GM18873 (cell line): ENCODE results near the gene SPINK8.
"Not testable (repeated sequence)": the region's sequence is repeated elsewhere in the genome, so short reads cannot be mapped to it uniquely, and the experiment has no call there.

Experiments
- ATAC-seq: cut with Tn5 transposase; IDR thresholded peaks from one replicate; pipeline ENCODE4 v1.9.1; 2021; ENCODE audit warnings: mild to moderate bottlenecking, moderate library complexity, moderate number of reproducible peaks; ENCODE audit not compliant: unreplicated experiment, low FRiP score

The SPINK8 gene

DNA sequence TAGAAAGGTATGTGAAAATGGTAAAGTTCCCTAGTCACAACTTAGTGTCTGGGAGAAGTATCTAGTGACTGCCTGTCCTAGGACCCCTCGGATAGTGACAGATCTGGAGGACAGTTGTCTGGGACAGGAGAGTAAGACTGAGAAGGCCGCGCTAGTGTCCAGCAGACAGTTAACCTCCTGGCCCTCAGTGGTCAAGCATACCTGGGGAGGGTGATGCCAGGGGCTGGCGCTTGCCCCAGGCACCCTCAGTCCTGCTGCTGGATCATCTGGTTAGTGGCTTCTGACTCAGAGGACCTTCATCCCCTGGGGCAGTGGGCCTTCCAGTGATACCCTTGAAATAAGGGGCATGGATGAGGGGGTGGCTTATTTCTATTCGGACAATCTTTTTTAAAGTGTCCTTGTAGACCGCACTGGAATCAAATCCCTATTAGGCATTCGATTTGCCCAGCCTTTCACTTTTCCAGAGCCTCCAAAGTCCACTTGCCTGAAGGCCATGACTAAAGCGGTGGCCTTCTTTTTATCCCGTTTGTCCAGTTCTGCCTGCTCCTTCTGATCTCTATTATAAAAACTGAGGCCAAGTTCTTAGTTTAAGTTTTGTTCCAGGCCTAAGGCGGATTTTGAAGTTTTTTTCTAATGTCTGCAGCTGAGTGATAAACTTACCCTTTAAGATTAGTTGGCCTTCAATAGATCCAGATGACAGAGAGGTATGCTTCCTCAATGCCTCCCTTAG is 1.6 kb downstream of the SPINK8 start:
- not testable (repeated sequence) for ATAC-seq

DNA sequence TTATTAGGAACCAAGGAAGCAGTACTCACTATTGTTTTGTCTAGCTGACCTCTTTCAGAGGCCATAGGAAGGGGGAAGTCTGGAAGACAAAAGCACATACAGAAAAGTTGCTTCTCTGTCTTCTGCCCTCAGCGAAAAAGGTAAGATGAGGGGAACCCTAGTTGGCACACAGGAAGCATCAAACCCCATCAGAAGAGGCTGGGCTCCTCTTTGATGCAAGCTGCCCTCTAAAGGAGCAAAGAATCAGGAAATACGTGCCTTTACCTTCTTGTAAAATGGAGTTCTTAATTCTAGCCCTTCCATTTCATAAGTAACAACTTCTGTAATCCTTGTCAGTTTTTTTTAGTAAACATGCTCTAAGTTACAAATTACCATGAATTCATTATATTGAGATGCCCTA is 12.5 kb downstream of the SPINK8 start:
- ATAC-seq = no peak

DNA sequence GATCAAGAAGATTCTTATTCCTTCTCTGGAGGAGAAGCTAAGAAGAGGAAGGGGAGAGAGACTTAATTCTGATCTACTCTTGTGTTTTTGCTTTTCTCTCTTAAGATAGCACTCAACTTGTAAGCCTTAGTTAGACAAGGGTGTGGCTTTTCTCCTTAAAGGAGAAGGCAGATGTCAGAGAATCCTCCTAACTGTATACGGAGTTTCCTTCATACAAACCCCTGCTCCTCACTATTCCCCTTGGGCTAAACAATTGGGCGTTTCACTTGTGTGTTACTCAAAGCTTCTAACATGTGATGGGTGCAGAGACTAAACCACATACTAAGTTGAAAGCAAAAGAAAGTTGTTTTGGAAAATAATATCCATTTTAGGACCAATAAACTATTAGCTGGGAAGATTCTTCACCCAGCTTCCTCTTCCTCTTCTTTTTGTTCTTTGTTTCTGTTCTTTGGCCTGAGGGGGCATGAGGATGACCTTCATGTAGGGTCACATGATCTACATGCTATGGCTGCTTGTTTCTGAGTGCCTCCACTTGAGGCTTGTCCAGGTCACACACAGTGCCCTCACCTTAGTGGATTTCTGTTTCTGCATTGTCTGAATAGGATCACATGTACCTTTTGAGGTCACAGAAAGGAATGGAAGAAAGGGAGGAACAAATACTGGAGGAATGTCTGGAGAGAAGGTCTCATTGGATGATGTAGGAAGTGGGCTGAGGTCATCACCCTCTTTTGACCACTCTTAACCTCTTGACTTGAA is 14.6 kb downstream of the SPINK8 start:
- no peak for ATAC-seq

DNA sequence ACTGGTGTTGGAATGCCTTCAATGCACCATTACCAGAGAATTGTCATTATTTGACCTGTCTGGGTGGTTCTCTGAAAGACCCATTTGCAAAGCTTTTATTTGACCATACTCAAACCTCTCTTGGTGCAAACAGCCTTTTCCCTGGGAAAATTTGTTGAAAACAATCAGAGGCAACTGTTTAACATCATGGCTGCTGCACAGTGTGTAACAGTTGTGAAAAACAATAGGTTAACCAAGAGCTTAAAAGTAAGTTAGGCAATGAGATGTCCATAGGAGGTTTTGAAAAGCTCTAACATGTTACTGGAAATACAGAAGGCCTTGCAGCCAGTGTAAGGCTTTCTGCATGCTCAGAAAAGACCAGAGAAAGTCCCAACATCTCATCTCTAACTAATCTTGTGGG is 18.9 kb downstream of the SPINK8 start:
- ATAC-seq = no peak

DNA sequence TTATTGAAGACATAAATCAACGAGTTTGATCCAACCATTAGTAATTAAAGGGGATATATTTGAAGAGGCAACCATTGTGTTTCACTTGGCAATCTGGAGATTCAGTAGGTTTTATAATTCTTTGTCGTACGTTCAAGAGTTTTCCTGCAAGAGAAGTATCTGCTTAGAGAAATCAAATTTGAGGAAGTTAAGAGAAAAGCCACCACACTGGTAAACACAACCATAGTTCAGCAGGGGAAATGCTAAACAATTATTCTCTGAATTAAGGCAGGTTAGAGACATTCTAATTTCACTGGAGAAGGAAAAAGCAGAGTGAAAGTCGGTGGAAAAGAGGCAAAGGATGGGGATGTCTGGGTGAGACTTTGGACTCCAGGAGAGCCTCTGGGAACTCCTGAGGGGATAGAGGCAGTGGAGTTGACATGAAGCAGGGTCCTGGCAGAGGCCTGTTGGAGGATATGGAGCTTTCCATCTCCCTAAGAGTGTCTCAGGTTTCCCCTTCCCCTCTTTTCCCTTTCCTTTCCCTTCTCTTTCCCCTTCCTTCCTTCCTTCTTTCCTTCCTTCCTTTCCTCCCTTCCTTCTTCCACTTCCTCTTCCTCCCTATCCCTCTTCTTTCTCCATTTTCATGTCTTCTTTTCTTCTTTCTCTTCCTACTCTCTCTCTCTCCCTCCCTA is 26.5 kb downstream of the SPINK8 start:
- no peak for ATAC-seq

DNA sequence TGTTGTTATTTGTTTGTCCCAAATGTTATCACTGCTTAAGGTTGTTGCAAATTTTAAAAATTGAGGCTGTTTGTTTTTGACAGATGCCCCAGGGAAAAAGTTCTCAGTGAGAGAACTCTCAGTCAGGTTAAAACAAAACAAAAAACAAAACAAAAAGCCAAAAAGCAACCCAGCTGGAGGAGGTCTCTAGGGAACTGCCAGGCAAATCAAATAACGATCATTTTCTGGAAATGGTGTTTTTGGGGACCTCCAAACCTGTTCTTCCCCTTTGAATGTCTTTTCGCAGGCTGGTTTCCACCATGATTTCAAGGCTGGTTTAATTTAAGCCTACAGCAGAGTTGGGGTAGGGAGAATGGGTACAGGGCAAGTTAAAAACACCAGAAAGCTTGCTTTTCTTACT is 27.2 kb downstream of the SPINK8 start:
- ATAC-seq = no peak

DNA sequence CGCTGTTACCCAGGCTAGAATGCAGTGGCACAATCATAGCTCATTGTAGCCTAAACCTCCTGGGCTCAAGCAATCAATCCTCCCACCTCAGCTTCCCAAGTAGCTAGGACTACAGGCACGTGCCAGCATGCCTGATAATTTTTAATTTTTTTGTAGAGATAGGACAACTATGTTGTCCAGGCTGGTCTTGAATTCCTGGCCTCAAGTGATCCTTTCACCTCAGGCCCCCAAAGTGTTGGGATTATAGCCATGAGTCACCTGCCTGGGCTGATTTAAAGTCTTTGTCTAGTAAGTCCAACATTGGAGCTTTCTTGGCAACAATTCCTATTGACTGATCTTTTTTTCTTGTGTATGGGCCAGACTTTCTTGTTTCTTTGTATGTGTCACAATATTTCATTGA is 28.1 kb downstream of the SPINK8 start:
- no peak for ATAC-seq

DNA sequence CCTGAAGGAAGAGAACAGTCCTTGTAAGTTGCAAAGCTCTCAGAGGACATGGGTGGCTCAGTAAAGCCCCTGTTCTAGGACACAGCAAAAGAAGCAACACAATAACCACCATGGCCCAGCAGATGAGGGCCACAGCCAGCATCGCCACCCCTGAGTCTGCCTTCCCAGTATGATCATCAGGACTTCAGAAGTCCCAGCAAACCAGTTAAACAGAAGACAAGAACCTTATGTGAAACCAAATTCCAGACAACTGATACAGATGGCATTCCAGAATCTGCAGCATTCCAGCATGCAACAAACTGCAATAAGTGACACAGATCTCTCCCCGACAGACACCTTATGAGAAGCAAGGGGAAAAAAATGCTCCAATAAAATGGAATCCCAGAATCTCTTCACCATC is 30.4 kb downstream of the SPINK8 start:
- no peak for ATAC-seq

DNA sequence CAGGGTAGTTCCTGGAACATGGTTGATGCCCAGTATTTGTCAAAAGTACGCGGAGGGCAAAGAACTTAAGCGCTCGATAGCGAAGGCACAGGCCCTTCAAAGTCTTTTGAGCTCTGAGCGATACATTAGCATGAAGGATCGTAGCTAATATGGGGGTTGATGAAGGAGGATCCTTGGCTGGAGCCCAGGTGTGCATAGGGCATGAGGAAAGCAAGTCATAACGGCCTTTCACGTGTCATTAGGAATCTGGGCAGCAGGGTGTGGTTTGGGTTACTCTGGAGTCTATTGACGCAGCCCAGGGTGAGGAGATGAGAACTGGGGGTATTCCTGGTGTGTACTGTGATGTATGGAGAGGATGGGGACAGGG is 31.7 kb downstream of the SPINK8 start:
- ATAC-seq = no peak

DNA sequence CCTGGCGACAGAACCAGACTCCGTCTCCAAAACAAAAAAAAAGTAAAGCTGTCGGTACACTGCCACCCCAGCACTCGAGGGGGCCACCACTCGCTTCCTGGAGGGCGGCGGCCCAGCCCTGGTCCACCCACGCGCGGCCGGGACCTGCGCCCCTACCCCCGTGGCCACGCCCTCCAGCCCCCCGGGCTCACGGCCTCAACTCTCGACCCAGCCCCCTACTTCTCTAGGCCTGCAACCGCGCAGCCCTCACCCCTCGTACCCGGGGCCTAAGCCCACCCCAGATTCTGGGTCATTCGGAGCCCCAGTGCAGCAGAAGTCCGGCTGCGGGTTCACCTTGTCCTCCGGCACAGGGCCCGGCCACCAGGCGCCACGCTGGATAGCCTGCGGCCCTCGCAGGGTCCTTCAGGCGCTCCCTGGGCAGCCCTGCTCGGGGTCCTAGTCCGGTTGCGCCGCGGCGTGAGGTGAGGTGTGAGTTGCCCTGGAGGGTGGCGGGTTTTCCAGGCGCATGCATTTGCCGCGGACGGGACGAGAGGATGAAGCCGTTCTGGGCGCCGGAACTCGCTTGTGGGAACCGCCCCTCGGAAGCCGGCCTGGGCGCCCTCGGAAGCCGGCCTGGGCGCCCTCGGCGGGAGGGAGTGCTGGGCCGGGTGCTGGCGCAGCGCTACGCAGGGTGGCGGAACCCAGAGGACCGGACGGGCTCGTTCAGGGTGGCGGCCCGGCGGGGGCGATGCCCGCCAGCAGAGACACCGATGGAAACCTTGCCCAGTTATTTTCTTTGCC is 32.3 kb downstream of the SPINK8 start, which contains the start of gene NME6:
Gene NME6 (minus strand): TSS at position 348 of the 780 bp plus-strand sequence.
- ATAC-seq = no peak

DNA sequence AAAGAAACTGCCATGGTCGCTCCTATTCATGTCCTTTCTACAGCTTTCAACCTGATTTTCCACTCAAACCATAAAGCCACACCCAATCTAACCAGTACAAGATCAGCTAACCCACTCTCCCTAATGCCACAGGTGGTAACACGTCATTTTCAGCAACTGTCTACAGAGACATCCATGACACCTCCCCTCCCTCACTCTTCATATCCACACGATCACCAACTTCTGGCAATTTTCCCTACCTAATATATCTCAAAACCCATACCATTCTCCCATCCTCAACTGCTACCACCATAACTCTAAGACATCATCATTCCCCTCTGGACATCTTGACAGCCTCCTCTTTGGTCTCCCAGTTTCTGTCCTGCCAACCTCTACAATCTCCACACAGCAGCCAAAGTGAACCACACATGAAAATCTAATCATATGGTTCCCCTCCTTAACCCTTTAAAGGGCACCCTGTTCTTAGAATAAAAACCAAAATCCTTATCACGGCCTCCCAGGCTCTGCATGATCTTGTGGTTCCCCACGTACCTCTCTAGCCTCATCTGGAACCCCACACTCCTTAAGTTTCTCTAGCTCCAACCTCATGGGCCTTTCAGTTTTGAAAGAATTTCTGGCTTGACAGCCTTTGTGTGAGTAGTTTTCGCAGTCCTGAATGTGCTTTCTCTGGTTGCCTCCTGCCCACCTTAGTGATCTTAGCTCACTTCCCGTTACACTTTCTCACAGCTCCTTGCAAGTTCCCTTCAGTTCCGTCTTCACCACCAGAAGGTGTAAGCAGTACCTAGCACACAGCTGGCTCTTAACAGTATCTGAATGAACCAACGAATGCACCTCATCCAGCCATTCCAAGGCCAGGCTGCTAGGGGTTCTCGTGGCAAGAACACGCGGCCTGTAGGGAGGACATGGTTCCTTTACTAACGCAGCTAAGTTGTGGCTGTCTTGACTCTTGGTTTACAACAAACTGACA is 33.4 kb downstream of the SPINK8 start:
- no peak for ATAC-seq

DNA sequence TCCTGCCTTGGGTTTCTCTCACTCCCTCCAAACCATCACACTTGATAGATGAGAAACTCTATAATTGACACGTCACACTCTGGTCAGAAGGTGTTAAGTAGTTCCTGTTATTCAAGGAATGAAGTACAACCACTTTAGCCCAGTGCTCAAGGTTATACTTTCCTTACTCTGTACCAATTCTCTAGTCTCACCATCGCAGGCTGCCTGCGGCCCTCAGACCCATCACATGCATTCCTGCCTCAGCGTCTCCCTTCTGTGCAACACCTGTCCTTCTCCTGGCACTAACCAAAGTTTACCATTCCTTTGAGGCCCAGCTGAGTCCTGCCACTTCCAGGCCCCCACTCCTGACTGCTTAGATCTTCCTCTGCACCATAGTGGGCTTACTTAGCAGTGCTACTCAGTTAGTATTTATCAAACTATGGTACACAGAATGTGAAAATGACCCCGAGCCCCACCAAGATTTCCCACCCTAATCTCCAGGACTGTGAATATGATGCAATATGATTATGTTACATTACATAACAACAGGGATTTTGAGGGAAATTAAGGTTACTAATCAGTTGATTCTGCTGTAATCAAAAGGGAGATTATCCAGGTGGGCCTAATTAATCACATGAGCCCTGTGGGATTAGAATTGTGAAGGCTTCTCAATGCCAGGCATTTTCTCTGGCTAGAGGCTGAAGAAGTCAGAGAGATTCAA is 36.2 kb downstream of the SPINK8 start:
- ATAC-seq = no peak

DNA sequence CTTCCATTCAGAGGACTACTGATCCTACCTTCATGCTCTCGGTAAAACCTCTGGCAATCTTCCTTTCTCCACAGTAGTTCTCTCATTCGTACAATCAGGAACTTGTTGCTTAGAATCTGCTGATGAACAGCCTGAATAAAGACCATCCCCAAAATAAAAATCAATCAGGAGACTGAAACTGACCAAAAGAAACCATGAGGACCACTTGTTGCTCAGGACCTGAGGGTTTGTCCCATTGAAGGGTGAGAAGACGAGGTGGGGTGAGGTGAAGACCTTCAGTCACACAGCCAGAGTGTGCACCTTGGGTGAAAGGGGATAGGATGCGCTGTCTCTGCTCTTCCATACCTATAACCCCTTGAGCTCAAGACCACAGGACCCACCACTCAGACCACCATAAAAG is 36.8 kb downstream of the SPINK8 start:
- no peak for ATAC-seq

DNA sequence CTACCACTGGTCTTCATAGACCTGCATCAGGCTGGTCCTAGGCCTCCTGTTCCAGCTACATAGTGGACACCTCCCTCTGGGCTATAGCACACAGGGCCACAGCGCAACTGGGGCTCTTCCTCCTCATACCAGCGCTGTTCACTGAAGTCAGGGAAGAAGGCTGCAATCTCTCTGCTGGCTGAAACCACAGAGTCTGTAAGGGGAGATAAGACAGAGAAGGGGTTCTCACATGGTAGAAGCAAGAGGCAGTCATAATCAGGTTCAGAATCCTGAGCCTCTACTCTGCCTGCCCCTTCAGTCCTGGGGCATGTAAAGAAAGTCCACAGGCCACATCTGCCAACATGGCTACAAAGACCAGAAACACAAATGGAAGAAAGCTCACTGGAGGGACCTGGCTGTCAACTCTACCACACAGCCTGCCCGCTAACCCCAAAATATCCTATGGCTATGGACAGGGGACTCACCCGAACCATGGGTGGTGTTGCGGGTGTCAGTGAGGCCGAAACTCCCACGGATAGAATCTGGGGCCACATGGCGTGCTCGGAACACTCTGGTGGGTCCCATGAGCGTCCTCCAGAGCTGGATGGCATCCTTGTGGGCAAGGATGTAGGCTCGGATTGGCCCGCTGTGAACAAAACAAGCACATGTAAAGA is 38.7 kb downstream of the SPINK8 start:
- no peak for ATAC-seq

DNA sequence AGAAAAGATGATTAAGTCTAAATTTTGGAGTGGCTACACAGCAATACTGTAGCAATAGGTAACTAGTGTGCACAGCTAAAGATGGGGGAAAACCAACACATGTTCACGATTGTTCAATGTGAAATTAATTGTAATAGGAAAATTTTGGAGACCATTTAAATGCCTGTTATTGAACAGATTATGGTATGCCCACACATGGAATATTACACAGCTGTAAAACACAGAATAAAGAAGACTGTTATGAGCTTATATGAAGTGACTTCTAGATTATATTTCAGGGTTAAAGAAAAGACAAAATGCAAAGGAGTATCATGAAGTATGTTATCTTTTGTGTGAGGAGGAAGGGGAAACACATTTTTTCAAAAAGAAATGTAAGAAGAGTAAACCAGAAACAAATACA is 43.8 kb downstream of the SPINK8 start:
- no peak for ATAC-seq

DNA sequence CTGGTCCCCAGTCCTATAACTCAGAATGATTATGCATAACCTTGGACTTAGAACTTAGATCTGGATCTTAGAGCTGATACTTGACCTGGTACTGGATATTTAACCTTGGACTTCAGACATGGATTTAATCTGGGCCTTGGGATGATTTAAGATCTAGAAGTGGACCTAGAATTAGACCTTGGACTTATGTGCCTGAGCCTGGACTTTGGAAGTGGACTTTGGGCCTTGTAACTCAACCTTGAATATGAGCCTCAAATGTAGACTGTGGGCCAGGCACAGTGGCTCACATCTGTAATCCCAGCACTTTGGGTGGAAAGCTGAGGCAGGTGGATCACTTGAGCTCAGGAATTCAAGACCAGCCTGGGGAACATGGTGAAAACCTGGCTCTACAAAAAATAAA is 46.4 kb downstream of the SPINK8 start:
- no peak for ATAC-seq

DNA sequence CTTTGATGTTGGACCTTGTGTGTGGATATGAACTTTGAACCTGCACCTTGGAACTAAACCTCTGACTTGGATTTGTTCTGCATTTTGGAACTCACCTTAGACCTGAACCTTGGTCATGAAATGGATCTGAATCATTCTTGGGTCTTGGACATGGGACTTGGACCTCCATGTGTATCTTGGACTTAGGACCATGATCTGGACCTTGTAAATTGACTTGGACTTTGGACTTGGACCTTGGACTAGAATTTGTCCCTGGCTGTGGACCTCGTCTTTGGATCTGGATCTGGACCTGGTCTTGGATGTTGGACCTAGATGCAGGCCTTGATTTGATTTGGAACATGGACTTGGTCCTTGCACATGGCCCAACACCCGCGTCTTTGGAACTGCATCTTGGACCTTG is 47.2 kb downstream of the SPINK8 start:
- no peak for ATAC-seq

DNA sequence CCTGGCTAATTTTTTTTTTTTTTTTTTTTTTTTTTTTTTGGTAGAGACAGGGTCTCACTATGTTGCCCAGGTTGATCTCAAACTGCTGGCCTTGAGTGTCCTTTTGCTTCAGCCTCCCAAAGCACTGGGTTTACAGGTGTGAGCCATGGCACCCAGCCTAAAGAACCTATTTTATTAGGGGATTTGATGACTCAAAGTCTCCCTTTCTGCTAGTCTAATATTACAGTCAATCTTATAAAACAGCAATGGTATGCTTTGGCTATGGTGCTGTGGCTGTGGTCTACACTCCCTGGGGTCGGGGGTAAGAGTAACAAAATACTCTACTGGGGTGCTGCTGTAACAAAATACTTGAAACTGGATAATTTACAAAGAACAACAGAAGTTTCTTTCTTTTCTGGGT is 47.8 kb downstream of the SPINK8 start:
- no peak for ATAC-seq

DNA sequence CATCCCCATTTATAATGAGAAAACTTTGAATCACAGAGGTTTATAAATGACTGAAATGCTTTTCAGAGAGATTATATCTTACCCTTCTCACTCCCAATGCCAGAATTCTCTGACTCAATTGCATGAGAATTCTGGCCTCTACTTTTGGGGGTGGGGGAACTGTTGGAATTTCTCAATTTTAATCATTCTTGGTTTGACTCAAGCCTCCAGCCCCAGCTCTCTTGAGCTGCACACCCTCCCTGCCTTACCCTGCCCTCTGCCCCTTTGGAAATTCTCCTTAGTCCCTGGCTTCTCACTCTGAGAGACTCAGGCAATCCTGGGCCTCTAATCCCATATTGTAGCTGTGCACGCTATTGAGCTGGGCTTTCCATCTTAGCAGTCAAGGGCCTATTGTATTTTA is 48.3 kb downstream of the SPINK8 start:
- no peak for ATAC-seq
